ENCODE data around the gene GPS2. TPM values are rescaled to one million over a fixed set of nuclear protein-coding genes. Genes with fewer than 3 reads are reported as not detected.

Gene GPS2
- total RNA-seq, 1 donor from 2014 or later: 51.1 TPM

DNA sequence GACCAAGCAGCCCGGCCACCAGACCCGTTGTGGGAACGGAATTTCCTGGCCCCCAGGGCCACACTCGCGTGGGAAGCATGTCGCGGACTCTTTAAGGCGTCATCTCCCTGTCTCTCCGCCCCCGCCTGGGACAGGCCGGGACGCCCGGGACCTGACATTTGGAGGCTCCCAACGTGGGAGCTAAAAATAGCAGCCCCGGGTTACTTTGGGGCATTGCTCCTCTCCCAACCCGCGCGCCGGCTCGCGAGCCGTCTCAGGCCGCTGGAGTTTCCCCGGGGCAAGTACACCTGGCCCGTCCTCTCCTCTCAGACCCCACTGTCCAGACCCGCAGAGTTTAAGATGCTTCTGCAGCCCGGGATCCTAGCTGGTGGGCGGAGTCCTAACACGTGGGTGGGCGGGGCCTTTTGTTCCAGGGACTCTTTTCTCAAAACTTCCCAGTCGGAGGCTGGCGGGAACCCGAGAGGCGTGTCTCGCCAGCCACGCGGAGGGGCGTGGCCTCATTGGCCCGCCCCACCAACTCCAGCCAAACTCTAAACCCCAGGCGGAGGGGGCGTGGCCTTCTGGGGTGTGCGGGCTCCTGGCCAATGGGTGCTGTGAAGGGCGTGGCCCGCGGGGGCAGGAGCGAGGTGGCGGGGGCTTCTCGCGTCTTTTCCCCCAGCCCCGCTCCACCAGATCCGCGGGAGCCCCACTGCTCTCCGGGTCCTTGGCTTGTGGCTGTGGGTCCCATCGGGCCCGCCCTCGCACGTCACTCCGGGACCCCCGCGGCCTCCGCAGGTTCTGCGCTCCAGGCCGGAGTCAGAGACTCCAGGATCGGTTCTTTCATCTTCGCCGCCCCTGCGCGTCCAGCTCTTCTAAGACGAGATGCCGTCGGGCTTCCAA lies 33.8 kb downstream of the GPS2 start, which contains the start of gene SLC2A4:
SLC2A4 (plus strand) TSS at position 645 of the 879 bp plus-strand sequence; CDS start at position 862, 217 bp downstream.
- Histone ChIP-seq H3K36me3 (no peaks in the 10 kb centered on the region), H3K4me1 (peaks cover 24% of the 10 kb centered on the region), H3K27me3 (no peaks in the 10 kb centered on the region), H3K9me3 (no peaks in the 10 kb centered on the region), H3K27ac (peak within 1 kb of the TSS; percentile 77), H3K4me3 (peak within 1 kb of the TSS; percentile 43)
- TF ChIP-seq POLR2A (IDR thresholded peaks at IDR 0.05) (no peak), POLR2AphosphoS5 (IDR thresholded peaks at IDR 0.05; ENCODE audit: insufficient read depth in 1 of 2, low read depth in 1 of 2) (peak; percentile 63 to 76)
- intact Hi-C loops (cut with DNase I): loop anchor here (2.0 kb wide), 1 partner anchor 15 kb away; no protein-coding TSS in a partner anchor
- DNase-seq (ENCODE audit: extremely low spot score in 2 of 2): no peak

DNA sequence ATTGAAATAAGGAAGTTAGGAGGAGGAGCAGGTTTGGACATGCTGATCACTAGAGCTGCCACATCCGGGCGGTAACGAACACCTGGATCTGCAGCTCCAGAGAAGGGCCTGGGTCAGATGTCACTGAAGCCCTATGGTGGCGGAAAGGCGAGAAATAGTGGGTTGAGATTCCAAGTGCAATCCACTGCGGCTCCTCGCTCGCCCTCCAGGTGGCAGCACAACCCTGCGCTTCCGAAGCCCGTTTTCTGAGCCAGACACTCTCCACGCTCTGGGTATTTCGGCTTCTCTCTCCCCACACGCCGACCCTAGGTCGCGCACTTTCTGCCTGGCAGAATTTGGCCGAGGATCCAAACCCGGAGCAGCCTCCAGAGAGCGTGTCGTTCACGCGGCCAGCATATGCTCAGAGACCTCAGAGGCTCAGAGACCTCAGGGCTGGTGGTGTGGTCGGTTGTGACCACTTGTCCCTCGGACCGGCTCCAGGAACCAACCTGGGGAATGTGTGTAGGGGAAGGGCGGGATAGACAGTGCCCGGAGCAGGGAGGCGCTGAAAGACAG lies 34.6 kb downstream of the GPS2 start:
- H3K4me1 ChIP-seq: peaks cover 24% of the 10 kb centered on the region
- H3K36me3 ChIP-seq: no peaks in the 10 kb centered on the region
- intact Hi-C loops (cut with DNase I): loop anchor here (2.0 kb wide), 1 partner anchor 16 kb away; no protein-coding TSS in a partner anchor
- TF ChIP-seq POLR2AphosphoS5 (IDR thresholded peaks at IDR 0.05; ENCODE audit: insufficient read depth in 1 of 2, low read depth in 1 of 2) (peak in 1 of 2 donors; percentile 51), POLR2A (IDR thresholded peaks at IDR 0.05) (no peak)
- TF ChIP-seq, protein P1, sequence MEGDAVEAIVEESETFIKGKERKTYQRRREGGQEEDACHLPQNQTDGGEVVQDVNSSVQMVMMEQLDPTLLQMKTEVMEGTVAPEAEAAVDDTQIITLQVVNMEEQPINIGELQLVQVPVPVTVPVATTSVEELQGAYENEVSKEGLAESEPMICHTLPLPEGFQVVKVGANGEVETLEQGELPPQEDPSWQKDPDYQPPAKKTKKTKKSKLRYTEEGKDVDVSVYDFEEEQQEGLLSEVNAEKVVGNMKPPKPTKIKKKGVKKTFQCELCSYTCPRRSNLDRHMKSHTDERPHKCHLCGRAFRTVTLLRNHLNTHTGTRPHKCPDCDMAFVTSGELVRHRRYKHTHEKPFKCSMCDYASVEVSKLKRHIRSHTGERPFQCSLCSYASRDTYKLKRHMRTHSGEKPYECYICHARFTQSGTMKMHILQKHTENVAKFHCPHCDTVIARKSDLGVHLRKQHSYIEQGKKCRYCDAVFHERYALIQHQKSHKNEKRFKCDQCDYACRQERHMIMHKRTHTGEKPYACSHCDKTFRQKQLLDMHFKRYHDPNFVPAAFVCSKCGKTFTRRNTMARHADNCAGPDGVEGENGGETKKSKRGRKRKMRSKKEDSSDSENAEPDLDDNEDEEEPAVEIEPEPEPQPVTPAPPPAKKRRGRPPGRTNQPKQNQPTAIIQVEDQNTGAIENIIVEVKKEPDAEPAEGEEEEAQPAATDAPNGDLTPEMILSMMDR (IDR thresholded peaks at IDR 0.05): peak; percentile 83 to 92 (median 90)
- peak overlapping the region; percentile 43 for H3K4me3 ChIP-seq
- H3K9me3 ChIP-seq: no peaks in the 10 kb centered on the region
- peak overlapping the region; percentile 77 for H3K27ac ChIP-seq
- no peaks in the 10 kb centered on the region for H3K27me3 ChIP-seq
- DNase-seq (ENCODE audit: extremely low spot score in 2 of 2): no peak

DNA sequence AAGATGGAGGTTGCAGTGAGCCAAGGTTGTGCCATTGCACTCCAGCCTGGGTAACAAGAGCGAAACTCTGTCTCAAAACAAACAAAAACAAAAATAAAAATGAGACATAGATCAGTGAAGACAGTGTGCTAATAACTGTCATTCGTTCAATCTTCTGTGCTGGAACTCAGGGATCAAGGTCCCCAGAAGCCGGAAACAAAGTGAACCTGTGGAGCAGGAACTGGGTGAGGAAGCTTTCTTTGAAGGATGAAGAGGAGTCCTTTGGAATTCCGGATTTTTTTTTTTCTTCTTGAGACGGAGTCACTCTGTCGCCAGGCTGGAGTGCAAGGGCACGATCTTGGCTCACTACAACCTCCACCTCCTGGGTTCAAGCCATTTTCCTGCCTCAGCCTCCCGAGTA lies 35.7 kb downstream of the GPS2 start:
- H3K27ac ChIP-seq: no peak overlapping the region
- H3K9me3 ChIP-seq: no peaks in the 10 kb centered on the region
- intact Hi-C loops (cut with DNase I): no loop called here
- H3K36me3 ChIP-seq: no peaks in the 10 kb centered on the region
- H3K27me3 ChIP-seq: no peaks in the 10 kb centered on the region
- TF ChIP-seq, protein P1 (IDR thresholded peaks at IDR 0.05): no peak
- TF ChIP-seq POLR2AphosphoS5 (IDR thresholded peaks at IDR 0.05; ENCODE audit: insufficient read depth in 1 of 2, low read depth in 1 of 2) (no peak), POLR2A (IDR thresholded peaks at IDR 0.05) (no peak)
- peaks cover 24% of the 10 kb centered on the region for H3K4me1 ChIP-seq
- no peak for DNase-seq (ENCODE audit: extremely low spot score in 2 of 2)
- H3K4me3 ChIP-seq: no peak overlapping the region

DNA sequence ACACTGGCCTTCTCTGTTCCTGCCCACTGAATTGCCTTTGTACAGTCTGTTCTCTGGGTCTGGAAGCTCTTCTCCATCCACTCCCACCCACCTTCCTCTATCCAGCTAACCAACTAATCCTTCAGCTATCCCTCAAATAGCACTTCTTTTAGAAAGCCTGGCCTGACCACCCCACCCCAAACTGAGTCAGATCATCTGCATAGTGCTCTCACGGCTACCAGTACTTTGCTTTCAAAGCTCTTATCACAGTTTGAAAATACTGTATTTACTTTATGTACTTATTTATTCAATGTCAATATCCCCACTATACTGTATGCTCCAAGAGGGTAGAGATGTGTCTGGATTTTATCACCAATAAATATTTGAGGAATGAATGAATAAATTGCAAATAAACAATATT lies 48.4 kb downstream of the GPS2 start:
- Histone ChIP-seq H3K27ac (no peak overlapping the region), H3K9me3 (no peaks in the 10 kb centered on the region), H3K36me3 (no peaks in the 10 kb centered on the region), H3K4me3 (no peak overlapping the region), H3K4me1 (peaks cover 21% of the 10 kb centered on the region), H3K27me3 (peaks cover 11% of the 10 kb centered on the region)
- intact Hi-C loops (cut with DNase I): no loop called here
- no peak for DNase-seq (ENCODE audit: extremely low spot score in 2 of 2)
- TF ChIP-seq, protein P1 (IDR thresholded peaks at IDR 0.05): no peak
- no peak for TF ChIP-seq POLR2A (IDR thresholded peaks at IDR 0.05)
- no peak for TF ChIP-seq POLR2AphosphoS5 (IDR thresholded peaks at IDR 0.05; ENCODE audit: insufficient read depth in 1 of 2, low read depth in 1 of 2)

DNA sequence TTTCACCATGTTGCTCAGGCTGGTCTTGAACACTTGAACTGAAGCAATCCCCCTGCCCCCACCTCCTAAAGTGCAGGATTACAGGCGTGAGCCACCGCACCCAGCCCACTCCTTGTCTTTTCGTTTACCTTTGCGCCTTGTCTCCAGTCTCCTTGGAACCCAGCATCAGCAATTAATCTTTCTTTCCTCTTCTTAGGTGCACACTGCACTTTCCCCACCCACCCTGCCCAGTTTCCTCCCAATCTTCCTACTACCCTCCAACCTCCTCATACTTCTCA lies 51.4 kb downstream of the GPS2 start:
- no peaks in the 10 kb centered on the region for H3K36me3 ChIP-seq
- H3K27ac ChIP-seq: no peak overlapping the region
- H3K4me3 ChIP-seq: no peak overlapping the region
- DNase-seq (ENCODE audit: extremely low spot score in 2 of 2): no peak
- no peak for TF ChIP-seq POLR2A (IDR thresholded peaks at IDR 0.05)
- TF ChIP-seq, protein P1 (IDR thresholded peaks at IDR 0.05): no peak
- no peak for TF ChIP-seq POLR2AphosphoS5 (IDR thresholded peaks at IDR 0.05; ENCODE audit: insufficient read depth in 1 of 2, low read depth in 1 of 2)
- no peaks in the 10 kb centered on the region for H3K9me3 ChIP-seq
- peaks cover 36% of the 10 kb centered on the region for H3K4me1 ChIP-seq
- intact Hi-C loops (cut with DNase I): loop anchor here (5.0 kb wide), 1 partner anchor 524 kb away; no protein-coding TSS in a partner anchor
- peaks cover 11% of the 10 kb centered on the region for H3K27me3 ChIP-seq

Measured in vagina (tissue), 2 donors.